ENCODE data around the gene MPST. TPM values are rescaled to one million over a fixed set of nuclear protein-coding genes. Genes with fewer than 3 reads are reported as not detected.

Gene MPST
- total and polyA plus RNA-seq, 9 donors, result 5.4 to 178 (median 91.6) TPM

GRCh38 chr22:37033605-37034430, 14.3 kb downstream of the MPST start:
- no peaks in the 10 kb centered on the region for H3K27me3 ChIP-seq
- intact Hi-C loops (cut with DNase I), result no loop called here
- H3K36me3 ChIP-seq, result no peaks in the 10 kb centered on the region
- no peak for DNase-seq
- 73 to 82% (median 80%) methylated on average over 23 of the region's 23 CpGs for WGBS, 3 donors
- no peak overlapping the region for H3K27ac ChIP-seq
- TF ChIP-seq, protein P1, sequence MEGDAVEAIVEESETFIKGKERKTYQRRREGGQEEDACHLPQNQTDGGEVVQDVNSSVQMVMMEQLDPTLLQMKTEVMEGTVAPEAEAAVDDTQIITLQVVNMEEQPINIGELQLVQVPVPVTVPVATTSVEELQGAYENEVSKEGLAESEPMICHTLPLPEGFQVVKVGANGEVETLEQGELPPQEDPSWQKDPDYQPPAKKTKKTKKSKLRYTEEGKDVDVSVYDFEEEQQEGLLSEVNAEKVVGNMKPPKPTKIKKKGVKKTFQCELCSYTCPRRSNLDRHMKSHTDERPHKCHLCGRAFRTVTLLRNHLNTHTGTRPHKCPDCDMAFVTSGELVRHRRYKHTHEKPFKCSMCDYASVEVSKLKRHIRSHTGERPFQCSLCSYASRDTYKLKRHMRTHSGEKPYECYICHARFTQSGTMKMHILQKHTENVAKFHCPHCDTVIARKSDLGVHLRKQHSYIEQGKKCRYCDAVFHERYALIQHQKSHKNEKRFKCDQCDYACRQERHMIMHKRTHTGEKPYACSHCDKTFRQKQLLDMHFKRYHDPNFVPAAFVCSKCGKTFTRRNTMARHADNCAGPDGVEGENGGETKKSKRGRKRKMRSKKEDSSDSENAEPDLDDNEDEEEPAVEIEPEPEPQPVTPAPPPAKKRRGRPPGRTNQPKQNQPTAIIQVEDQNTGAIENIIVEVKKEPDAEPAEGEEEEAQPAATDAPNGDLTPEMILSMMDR (IDR thresholded peaks at IDR 0.05), result no peak
- TF ChIP-seq POLR2A (IDR thresholded peaks at IDR 0.05) (no peak), EP300 (IDR thresholded peaks at IDR 0.05) (no peak)
- no peaks in the 10 kb centered on the region for H3K9me3 ChIP-seq
- H3K4me1 ChIP-seq (ENCODE audit: insufficient read depth), result peaks cover 5% of the 10 kb centered on the region
- H3K4me3 ChIP-seq, result no peak overlapping the region

GRCh38 chr22:37036655-37037377, 17.3 kb downstream of the MPST start:
- DNase-seq, result no peak
- Histone ChIP-seq H3K4me1 (ENCODE audit: insufficient read depth) (peaks cover 5% of the 10 kb centered on the region), H3K9me3 (no peaks in the 10 kb centered on the region), H3K4me3 (no peak overlapping the region), H3K36me3 (no peaks in the 10 kb centered on the region), H3K27me3 (no peaks in the 10 kb centered on the region), H3K27ac (no peak overlapping the region)
- 76 to 81% (median 80%) methylated on average over 11 of the region's 11 CpGs for WGBS, 3 donors
- intact Hi-C loops (cut with DNase I), result no loop called here
- TF ChIP-seq, protein P1 (IDR thresholded peaks at IDR 0.05), result no peak
- TF ChIP-seq POLR2A (IDR thresholded peaks at IDR 0.05), result no peak
- TF ChIP-seq EP300 (IDR thresholded peaks at IDR 0.05), result no peak

- Histone ChIP-seq H3K27ac (no peak overlapping the region), H3K9me3 (no peaks in the 10 kb centered on the region), H3K4me1 (ENCODE audit: insufficient read depth) (peaks cover under 1% of the 10 kb centered on the region), H3K27me3 (no peaks in the 10 kb centered on the region), H3K36me3 (no peaks in the 10 kb centered on the region), H3K4me3 (no peak overlapping the region)
- intact Hi-C loops (cut with DNase I), result no loop called here
- no peak for DNase-seq
- TF ChIP-seq POLR2A (IDR thresholded peaks at IDR 0.05), result no peak
- TF ChIP-seq, protein P1 (IDR thresholded peaks at IDR 0.05), result no peak
- no peak for TF ChIP-seq EP300 (IDR thresholded peaks at IDR 0.05)
- 47 to 58% (median 57%) methylated on average over 14 of the region's 14 CpGs for WGBS, 3 donors
Measured at GRCh38 chr22:37037669-37038068, 18.1 kb downstream of the MPST start.

DNA sequence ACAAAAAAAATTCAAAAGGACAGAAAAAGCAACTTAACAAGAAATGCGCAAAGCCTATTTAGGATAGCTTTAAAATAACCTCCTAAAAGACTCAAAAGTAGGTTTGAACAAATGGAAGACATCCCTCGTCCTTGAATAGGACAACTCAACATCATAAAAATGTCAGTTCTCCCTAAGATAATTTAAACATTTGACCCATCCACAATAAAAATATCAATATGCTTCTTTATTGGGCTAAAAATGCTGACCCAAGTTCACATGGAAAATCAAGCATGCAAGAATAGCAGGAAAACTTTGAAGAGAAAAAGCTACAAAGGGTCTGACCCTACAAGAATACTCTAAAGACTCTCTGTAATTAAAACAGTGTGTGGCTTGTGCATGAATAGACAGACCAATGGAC, 19.9 kb downstream of the MPST start:
- intact Hi-C loops (cut with DNase I), result no loop called here
- Histone ChIP-seq H3K27me3 (no peaks in the 10 kb centered on the region), H3K4me3 (no peak overlapping the region), H3K36me3 (no peaks in the 10 kb centered on the region), H3K4me1 (ENCODE audit: insufficient read depth) (no peaks in the 10 kb centered on the region), H3K9me3 (no peaks in the 10 kb centered on the region), H3K27ac (no peak overlapping the region)
- DNase-seq, result no peak
- WGBS, 3 donors, result 59 to 72% (median 72%) methylated on average over 2 of the region's 2 CpGs
- TF ChIP-seq, protein P1 (IDR thresholded peaks at IDR 0.05), result no peak
- TF ChIP-seq EP300 (IDR thresholded peaks at IDR 0.05) (no peak), POLR2A (IDR thresholded peaks at IDR 0.05) (no peak)
